B cell (primary cell): ENCODE data around the gene COL13A1.

Experiments
- CTCF ChIP-seq: fragments of 200-600 bp; IDR thresholded peaks from one replicate; pipeline ENCODE4 v1.8.0; 2022; ENCODE audit warnings: antibody characterized with exemption, mild to moderate bottlenecking
- EZH2 ChIP-seq: IDR thresholded peaks from 2 replicates; pipeline ENCODE4 v1.6.1; 2012; ENCODE audit warnings: borderline replicate concordance, low read depth, mild to moderate bottlenecking, moderate library complexity, low read length; ENCODE audit not compliant: insufficient read depth, poor library complexity, severe bottlenecking

DNA sequence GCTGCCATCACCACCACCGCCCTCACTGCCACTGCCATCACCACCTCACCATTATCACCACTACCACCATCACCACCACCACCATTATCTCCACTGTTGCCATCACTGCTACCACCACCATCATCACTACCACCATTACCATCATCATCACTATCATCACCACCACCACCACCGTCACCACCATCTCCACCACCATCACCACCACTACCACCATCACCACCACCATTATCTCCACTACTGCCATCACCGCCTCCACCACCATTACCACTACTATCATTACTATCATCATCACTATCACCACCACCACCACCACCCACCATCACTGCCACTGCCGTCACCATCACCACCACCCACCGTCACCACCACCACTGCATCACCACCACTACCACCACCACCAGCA lies 9.9 kb upstream of the COL13A1 start:
- no peak for TF ChIP-seq CTCF
- no peak for TF ChIP-seq EZH2
